Stimulated activated CD8-positive, alpha-beta memory T cell treated with anti-CD3 and anti-CD28 coated beads, Interleukin-15, amount 100 ng/mL, for 24 hours (primary cell): ENCODE data around the gene TSSK3.
A peak's percentile ranks its signal among the peaks of the same experiment; 100 is the strongest.

Experiments used
- DNase-seq: peaks from one replicate; pipeline ENCODE4 v3.0.0-alpha.2; 2020; ENCODE audit warnings: low read depth

TSSK3 gene

DNA sequence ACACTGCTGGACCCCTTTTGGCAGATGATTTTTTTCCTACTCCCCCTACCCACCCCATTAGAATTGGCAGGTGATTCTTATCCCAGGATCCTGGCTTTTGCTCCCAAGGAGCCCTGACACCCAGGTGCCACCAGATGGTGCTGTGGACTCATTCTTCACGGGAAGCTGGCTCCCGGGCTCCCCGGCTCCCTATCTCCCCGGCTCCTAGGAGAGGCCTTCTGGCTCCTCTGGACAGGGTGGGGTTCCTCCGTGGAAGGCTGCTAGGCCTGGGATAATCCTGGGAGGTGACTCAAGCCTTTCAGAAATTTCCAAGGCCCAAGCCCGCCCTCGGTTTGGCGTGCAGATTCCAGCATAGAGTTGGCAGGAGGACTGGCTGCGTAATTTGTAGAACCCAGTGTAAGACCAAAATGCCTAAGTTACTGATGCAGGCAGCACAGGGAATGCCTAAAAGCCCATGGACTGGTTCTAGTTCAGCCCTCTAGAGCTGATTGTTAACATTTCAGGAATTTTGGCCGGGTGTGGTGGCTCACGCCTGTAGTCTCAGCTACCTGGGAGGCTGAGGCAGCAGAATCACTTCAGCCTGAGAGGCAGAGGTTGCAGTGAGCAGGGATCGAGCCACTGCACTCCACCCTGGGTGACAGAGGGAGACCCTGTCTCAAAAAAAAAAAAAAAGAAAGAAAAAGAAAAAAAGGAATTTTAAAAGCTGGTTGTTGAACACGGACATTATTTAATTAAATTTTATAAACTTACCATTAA, 38.7 kb downstream of the TSSK3 start:
- DNase-seq: no peak

- no peak for DNase-seq
Observed at GRCh38 chr1:32404946-32405345, 42.6 kb downstream of the TSSK3 start.

DNA sequence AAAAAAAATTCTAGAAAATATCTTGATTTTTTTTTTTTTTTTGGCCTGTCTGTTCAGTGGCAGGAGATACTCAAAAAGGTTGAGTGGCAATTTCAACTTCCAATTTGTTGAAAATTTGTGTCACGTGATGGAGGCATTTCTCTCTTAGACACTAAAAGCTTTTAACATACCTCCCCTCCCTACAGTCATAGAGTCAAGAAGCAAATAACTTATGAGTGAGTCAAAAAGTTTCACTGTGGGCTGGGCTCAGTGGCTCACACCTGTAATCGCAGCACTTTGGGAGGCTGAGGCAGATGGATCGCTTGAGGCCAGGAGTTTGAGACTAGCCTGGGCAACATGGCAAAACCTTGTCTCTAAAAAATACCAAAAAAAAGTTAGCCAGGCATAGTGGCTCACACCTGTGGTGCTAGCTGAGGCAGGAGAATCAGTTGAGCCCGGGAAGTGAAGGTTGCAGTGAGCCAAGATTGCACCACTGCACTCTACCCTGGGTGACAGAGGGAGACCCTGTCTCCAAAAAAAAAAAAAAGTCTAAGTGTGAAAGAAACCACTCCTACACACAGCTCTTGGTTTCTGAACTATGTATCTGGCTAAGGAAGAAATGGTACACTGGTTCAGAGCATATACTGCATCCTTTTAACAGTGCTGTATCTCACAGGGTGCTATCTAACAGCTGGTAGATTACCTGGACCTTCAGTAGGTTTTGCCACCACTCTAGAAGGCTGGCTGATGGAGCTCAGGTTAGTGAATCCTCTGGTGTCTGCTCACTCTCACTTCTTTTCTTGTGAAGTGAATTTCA, 43.5 kb downstream of the TSSK3 start:
- no peak for DNase-seq

- DNase-seq: no peak
Observed at GRCh38 chr1:32406629-32407111, 44.3 kb downstream of the TSSK3 start.

DNA sequence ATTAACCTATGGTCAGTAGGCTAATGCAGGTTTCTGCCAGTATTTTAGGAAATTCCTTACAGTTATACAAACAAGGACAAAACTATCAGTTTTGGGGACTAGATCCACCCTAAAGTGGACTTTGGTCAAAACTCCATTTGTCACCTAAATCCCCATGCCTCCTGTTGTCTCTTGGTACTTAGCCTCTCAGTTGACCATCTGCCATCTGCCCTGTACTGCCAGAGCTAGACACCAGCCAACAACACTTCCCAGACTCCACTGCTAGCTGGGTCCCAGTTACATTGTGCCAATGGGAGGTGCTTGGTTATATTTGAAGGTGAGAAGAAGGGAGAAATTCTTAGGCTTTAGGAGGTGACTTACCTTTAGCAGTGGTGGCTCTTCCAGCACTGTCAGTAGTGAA, 48.9 kb downstream of the TSSK3 start:
- DNase-seq: no peak

- DNase-seq: peak; percentile 21
Observed at GRCh38 chr1:32413507-32414185, 51.3 kb downstream of the TSSK3 start.
